Gastroesophageal sphincter (tissue), 4 donors: ENCODE measurements around the gene UNK. TPM values are rescaled to one million over a fixed set of nuclear protein-coding genes. Genes with fewer than 3 reads are reported as not detected.

Source experiments
- ATAC-seq: fragments of 150-250 bp; one replicate; pipeline ENCODE4 v1.9.1; 2016; ENCODE audit warnings: mild to moderate bottlenecking, moderate library complexity
- H3K27ac ChIP-seq, 4 donors: fragments of 200-600 bp; sonication (generic) in 3 of 4; 1 replicate in 3 of 4; 2 replicates in 1 of 4; pipeline ENCODE4 v1.5.1; 2016 to 2019
- H3K27me3 ChIP-seq: fragments of 200-600 bp; sonication (generic); one replicate; pipeline ENCODE4 v1.5.1; 2019
- H3K36me3 ChIP-seq, 2 donors: fragments of 200-600 bp; sonication (generic); one replicate each; pipeline ENCODE4 v1.5.1; 2019; ENCODE audit warnings: control low read depth in 1 of 2
- H3K4me1 ChIP-seq, 3 donors: fragments of 200-600 bp; sonication (generic); 1 replicate in 2 of 3; 2 replicates in 1 of 3; pipeline ENCODE4 v1.5.1; 2016 to 2019; ENCODE audit warnings: control low read depth in 2 of 3
- H3K4me3 ChIP-seq, 2 donors: fragments of 200-600 bp; sonication (generic); one replicate each; pipeline ENCODE4 v1.5.1; 2019; ENCODE audit warnings: mild to moderate bottlenecking in 1 of 2, moderate library complexity in 1 of 2
- H3K9me3 ChIP-seq, 3 donors: fragments of 200-600 bp; sonication (generic); one replicate each; pipeline ENCODE4 v1.5.1; 2017 to 2019; ENCODE audit warnings: control low read depth in 2 of 3
- EP300 ChIP-seq: sonication (generic); formaldehyde crosslinking; IDR thresholded peaks from one replicate; pipeline ENCODE4 v1.6.1; 2017; ENCODE audit warnings: antibody characterized with exemption, mild to moderate bottlenecking
- POLR2A ChIP-seq, 2 donors: fragments of 450-650 bp; IDR thresholded peaks; one replicate each; pipeline ENCODE4 v1.6.1; 2017; ENCODE audit warnings: antibody characterized with exemption in 2 of 2, mild to moderate bottlenecking in 2 of 2, moderate library complexity in 1 of 2
- POLR2AphosphoS5 ChIP-seq: sonication (generic); formaldehyde crosslinking; IDR thresholded peaks from one replicate; pipeline ENCODE4 v1.6.1; 2017; ENCODE audit warnings: antibody characterized with exemption
- WGBS, 2 donors: methylation state at CpG; one replicate each; pipeline ENCODE4 v1.1.5; 2018; ENCODE audit warnings: low coverage in 1 of 2; 5-methylcytosine and 5-hydroxymethylcytosine counted together
- total RNA-seq, 4 donors: library from RNA; depleted of rRNA; stranded (reverse); fragments of >200 nt; gene quantifications; one replicate each; pipeline ENCODE4 v1.1.0, GENCODE V29; 2016
- TF ChIP-seq, protein P1 (sequence below), 4 experiments: fragments of 200-600 bp in 2 of 4; fragments of 450-650 bp in 2 of 4; sonication (generic) in 1 of 4; IDR thresholded peaks; one replicate each; pipeline ENCODE4 v1.5.1; 2017 to 2019; ENCODE audit warnings: antibody characterized with exemption in 4 of 4, mild to moderate bottlenecking in 2 of 4, moderate library complexity in 2 of 4

UNK gene
- total RNA-seq, 4 donors from 2014 or later: 9.8 to 41.6 (median 21.0) TPM

DNA sequence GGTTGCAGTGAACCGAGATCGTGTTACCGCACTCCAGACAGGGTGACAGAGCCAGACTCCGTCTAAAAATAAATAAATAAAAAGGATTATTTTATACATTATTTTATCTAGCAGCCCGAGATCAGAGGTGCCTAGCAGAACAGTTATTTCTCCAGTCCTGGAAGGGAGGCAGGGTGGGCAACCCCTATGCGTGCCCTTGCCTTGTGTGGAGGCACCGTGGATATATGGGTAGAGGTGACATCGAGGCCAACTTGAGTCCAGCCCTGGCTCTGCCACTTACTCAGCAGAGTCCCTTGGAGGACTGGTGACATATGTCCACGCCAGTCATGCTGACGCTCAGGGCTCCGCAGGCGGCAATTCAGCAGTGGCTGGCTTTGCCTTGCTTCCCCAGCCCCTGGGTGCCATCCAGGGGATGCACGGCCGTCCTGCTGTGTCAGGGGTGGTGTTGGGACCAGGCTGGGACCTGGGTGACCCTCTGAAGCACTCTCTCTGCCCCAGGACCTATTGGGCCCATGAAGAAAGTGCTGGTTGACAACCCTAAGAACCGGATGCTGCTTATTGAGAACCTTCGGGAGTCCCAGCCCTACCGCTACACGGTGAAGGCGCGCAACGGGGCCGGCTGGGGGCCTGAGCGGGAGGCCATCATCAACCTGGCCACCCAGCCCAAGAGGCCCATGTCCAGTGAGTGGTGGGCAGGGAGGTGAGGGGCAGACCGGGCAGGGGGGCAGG lies 32.8 kb upstream of the UNK start:
- Histone ChIP-seq H3K4me1 (peaks cover 0 to 49% (median 12%) of the 10 kb centered on the region in 3 donors), H3K27ac (no peak overlapping the region), H3K9me3 (no peaks in the 10 kb centered on the region), H3K36me3 (peaks cover 0 to 72% of the 10 kb centered on the region in 2 donors), H3K27me3 (no peaks in the 10 kb centered on the region), H3K4me3 (no peak overlapping the region)
- WGBS, 2 donors: 85 to 87% methylated on average over 3 to 15 of the region's 24 CpGs
- ATAC-seq: no peak
- TF ChIP-seq EP300: no peak
- TF ChIP-seq, protein P1, sequence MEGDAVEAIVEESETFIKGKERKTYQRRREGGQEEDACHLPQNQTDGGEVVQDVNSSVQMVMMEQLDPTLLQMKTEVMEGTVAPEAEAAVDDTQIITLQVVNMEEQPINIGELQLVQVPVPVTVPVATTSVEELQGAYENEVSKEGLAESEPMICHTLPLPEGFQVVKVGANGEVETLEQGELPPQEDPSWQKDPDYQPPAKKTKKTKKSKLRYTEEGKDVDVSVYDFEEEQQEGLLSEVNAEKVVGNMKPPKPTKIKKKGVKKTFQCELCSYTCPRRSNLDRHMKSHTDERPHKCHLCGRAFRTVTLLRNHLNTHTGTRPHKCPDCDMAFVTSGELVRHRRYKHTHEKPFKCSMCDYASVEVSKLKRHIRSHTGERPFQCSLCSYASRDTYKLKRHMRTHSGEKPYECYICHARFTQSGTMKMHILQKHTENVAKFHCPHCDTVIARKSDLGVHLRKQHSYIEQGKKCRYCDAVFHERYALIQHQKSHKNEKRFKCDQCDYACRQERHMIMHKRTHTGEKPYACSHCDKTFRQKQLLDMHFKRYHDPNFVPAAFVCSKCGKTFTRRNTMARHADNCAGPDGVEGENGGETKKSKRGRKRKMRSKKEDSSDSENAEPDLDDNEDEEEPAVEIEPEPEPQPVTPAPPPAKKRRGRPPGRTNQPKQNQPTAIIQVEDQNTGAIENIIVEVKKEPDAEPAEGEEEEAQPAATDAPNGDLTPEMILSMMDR (IDR thresholded peaks at IDR 0.05): no peak
- no peak for TF ChIP-seq POLR2A (IDR thresholded peaks at IDR 0.05)
- no peak for TF ChIP-seq POLR2AphosphoS5

DNA sequence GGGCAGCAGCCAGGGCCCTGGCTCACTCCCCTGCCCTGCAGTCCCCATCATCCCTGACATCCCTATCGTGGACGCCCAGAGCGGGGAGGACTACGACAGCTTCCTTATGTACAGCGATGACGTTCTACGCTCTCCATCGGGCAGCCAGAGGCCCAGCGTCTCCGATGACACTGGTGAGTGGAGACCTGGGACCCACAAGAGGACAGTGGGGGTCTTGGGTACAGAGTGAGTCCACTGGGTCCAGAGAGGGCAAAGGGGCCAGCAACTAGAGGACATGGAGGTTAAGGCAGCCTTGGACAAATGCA lies 32.2 kb upstream of the UNK start:
- WGBS, 2 donors: 100% methylated on average over 3 of the region's 10 CpGs; no CpG with 5 or more reads in 1 of the 2 donors
- Histone ChIP-seq H3K36me3 (peaks cover 0 to 77% of the 10 kb centered on the region in 2 donors), H3K4me1 (peaks cover 0 to 49% (median 12%) of the 10 kb centered on the region in 3 donors), H3K27me3 (no peaks in the 10 kb centered on the region), H3K4me3 (no peak overlapping the region), H3K27ac (no peak overlapping the region), H3K9me3 (no peaks in the 10 kb centered on the region)
- TF ChIP-seq POLR2A (IDR thresholded peaks at IDR 0.05) (no peak), POLR2AphosphoS5 (no peak), EP300 (no peak)
- TF ChIP-seq, protein P1 (IDR thresholded peaks at IDR 0.05): no peak
- ATAC-seq: no peak

DNA sequence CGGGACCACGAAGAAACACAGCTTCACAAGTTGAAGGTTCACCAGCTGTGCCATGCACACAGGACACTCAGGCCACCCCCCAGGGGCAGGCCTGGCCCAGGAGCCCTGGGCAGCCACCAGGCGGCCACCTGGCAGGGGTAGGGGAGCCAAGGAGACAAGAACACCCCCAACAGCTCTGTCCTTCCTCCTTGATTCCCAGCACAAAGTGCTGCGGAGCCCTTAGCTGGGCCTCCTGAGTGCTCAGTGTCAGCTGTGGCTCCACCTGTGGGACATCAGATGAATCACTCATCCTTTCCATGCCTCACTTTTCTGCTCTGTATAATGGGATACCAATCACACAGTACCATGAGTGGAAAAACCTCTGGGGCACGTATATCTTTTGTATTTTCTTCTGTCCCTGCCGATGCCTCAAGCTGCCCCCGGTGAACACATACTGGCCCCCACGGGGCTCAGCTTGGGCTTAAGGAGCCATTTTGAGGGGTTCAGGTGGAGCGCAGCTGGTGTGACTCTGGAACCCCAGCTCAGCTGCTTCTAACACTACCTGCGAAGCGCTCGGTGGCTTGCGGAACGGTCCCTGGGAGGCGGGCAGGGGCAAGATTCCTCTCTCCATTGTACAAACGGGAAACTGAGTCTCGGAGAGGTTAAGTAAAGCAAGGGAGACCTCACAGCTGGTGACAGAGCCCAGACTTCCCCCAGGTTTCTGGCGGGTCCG lies 31.6 kb upstream of the UNK start:
- Histone ChIP-seq H3K4me3 (peak overlapping the region; percentile 29 to 57), H3K9me3 (no peaks in the 10 kb centered on the region), H3K4me1 (peaks cover 0 to 43% (median 12%) of the 10 kb centered on the region in 3 donors), H3K27me3 (no peaks in the 10 kb centered on the region), H3K36me3 (peaks cover 0 to 83% of the 10 kb centered on the region in 2 donors), H3K27ac (peak overlapping the region in 3 of 4 donors; percentile 65 to 83 (median 72))
- ATAC-seq: no peak
- WGBS, 2 donors: 58 to 63% methylated on average over 3 to 13 of the region's 19 CpGs
- TF ChIP-seq POLR2AphosphoS5: no peak
- TF ChIP-seq, protein P1 (IDR thresholded peaks at IDR 0.05): no peak
- no peak for TF ChIP-seq EP300
- TF ChIP-seq POLR2A (IDR thresholded peaks at IDR 0.05): no peak

DNA sequence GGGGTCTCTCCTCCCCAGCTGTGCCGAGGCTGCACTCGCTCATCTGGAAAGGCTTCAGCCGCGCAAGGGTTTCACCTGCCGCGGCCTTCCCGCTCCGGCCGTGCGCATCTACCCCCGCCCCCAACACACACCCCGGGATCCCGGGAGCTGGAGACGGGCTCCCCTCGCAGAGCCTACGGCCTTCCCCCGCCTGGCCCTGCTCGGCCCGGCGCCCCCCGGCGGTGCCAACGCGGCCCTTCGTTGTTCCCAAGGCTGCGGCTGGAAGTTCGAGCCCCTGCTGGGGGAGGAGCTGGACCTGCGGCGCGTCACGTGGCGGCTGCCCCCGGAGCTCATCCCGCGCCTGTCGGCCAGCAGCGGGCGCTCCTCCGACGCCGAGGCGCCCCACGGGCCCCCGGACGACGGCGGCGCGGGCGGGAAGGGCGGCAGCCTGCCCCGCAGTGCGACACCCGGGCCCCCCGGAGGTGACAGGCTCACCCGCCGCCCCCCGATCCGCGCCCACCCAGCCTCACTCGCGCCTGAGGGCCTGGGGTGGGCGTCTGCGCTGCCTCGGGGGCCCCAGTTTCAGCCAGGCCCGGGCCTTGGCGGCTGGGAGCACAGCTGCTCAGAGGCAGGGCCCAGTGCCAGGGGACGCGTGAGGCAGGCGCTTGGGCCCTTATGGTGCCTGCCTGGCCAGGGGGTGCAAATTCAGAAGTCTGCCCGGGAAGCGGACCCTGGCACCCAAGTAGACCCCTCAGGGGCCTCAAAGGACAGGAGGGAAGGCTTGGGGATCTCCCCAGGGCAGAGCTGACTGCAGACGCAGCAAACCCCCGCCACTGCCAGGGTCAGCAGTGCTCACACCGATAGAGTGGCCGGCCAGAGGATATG lies 30.9 kb upstream of the UNK start:
- TF ChIP-seq POLR2A (IDR thresholded peaks at IDR 0.05) (peak; percentile 30 to 40), EP300 (no peak)
- TF ChIP-seq, protein P1 (IDR thresholded peaks at IDR 0.05): peak in 3 of 4 experiments; percentile 71 to 87 (median 74)
- Histone ChIP-seq H3K4me1 (peaks cover 0 to 37% (median 12%) of the 10 kb centered on the region in 3 donors), H3K36me3 (peaks cover 0 to 91% of the 10 kb centered on the region in 2 donors), H3K4me3 (peak overlapping the region; percentile 29 to 57), H3K27me3 (no peaks in the 10 kb centered on the region), H3K27ac (peak overlapping the region in 3 of 4 donors; percentile 65 to 83 (median 72)), H3K9me3 (no peaks in the 10 kb centered on the region)
- ATAC-seq: peak; percentile 81
- no CpG with 5 or more reads among the region's 76 CpGs for WGBS, 2 donors
